SU-DHL-6 (cell line): ENCODE measurements around the gene RAB4B.
"Not testable (repeated sequence)": the region's sequence is repeated elsewhere in the genome, so short reads cannot be mapped to it uniquely, and the experiment has no call there.

Experiments used
- H2AFZ ChIP-seq: fragments of 200-600 bp; sonication (generic); 2 replicates; pipeline ENCODE4 v1.6.1; 2014; ENCODE audit warnings: low read depth, mild to moderate bottlenecking, moderate library complexity, mixed read lengths, antibody characterized with exemption, low read length; ENCODE audit not compliant: severe bottlenecking
- H3F3A ChIP-seq: fragments of 200-600 bp; shearing (Covaris generic); 2 replicates; pipeline ENCODE4 v1.6.0; 2016; ENCODE audit warnings: antibody characterized with exemption, mild to moderate bottlenecking; ENCODE audit not compliant: insufficient read depth
- H3K27ac ChIP-seq: fragments of 200-600 bp; sonication (generic); 2 replicates; pipeline ENCODE4 v1.5.1; 2016; ENCODE audit warnings: low read depth, mild to moderate bottlenecking, low read length, moderate library complexity, mixed read lengths
- H3K27me3 ChIP-seq: fragments of 200-600 bp; sonication (generic), shearing (Covaris generic); 2 replicates; pipeline ENCODE4 v1.6.0; 2014; ENCODE audit warnings: mild to moderate bottlenecking, low read length
- H3K36me3 ChIP-seq: fragments of 200-600 bp; sonication (generic); 2 replicates; pipeline ENCODE4 v1.6.1; 2014; ENCODE audit warnings: mild to moderate bottlenecking, low read length, mixed read lengths
- H3K4me2 ChIP-seq: fragments of 300-600, 200-600 bp; shearing (Covaris generic), sonication (generic); 2 replicates; pipeline ENCODE4 v1.6.0; 2014; ENCODE audit warnings: low read length, low read depth, mild to moderate bottlenecking; ENCODE audit not compliant: poor library complexity, severe bottlenecking
- H3K4me3 ChIP-seq: fragments of 200-600 bp; sonication (generic); 2 replicates; pipeline ENCODE4 v1.5.1; 2014; ENCODE audit warnings: antibody characterized with exemption, low read length, mild to moderate bottlenecking, mixed read lengths; ENCODE audit not compliant: insufficient read depth, poor library complexity, severe bottlenecking
- H3K79me2 ChIP-seq: fragments of 200-600 bp; sonication (generic); 2 replicates; pipeline ENCODE4 v1.6.1; 2014; ENCODE audit warnings: mild to moderate bottlenecking, low read length, moderate library complexity; ENCODE audit not compliant: insufficient read depth
- H3K9ac ChIP-seq: fragments of 200-600 bp; sonication (generic); 2 replicates; pipeline ENCODE4 v1.7.0; 2014; ENCODE audit warnings: mild to moderate bottlenecking, low read length
- H3K9me2 ChIP-seq: fragments of 200-600 bp; sonication (generic); replicated peaks from 2 replicates; pipeline ENCODE4 v1.6.1; 2014; ENCODE audit warnings: low read length; ENCODE audit not compliant: insufficient read depth
- H3K9me3 ChIP-seq: fragments of 200-600 bp; sonication (generic); 2 replicates; pipeline ENCODE4 v1.6.1; 2014; ENCODE audit warnings: low read length, mixed read lengths; ENCODE audit not compliant: insufficient read depth
- H4K20me1 ChIP-seq: fragments of 200-600 bp; sonication (generic); 2 replicates; pipeline ENCODE4 v1.6.1; 2014; ENCODE audit warnings: low read depth, mild to moderate bottlenecking, antibody characterized with exemption, low read length, moderate library complexity, mixed read lengths
- EZH2phosphoT487 ChIP-seq: fragments of 200-600 bp; sonication (generic), shearing (Covaris generic); conservative IDR thresholded peaks from 2 replicates; pipeline ENCODE4 v1.6.1; 2018; ENCODE audit warnings: mild to moderate bottlenecking, antibody characterized with exemption, low read length, moderate library complexity, mixed read lengths
- TF ChIP-seq, protein P1 (sequence below): fragments of 200-600 bp; sonication (generic); IDR thresholded peaks from one replicate; pipeline ENCODE4 v1.5.1; 2017; ENCODE audit warnings: antibody characterized with exemption, mild to moderate bottlenecking, low read length, moderate library complexity; ENCODE audit not compliant: insufficient read depth, poor library complexity, severe bottlenecking

RAB4B gene

DNA sequence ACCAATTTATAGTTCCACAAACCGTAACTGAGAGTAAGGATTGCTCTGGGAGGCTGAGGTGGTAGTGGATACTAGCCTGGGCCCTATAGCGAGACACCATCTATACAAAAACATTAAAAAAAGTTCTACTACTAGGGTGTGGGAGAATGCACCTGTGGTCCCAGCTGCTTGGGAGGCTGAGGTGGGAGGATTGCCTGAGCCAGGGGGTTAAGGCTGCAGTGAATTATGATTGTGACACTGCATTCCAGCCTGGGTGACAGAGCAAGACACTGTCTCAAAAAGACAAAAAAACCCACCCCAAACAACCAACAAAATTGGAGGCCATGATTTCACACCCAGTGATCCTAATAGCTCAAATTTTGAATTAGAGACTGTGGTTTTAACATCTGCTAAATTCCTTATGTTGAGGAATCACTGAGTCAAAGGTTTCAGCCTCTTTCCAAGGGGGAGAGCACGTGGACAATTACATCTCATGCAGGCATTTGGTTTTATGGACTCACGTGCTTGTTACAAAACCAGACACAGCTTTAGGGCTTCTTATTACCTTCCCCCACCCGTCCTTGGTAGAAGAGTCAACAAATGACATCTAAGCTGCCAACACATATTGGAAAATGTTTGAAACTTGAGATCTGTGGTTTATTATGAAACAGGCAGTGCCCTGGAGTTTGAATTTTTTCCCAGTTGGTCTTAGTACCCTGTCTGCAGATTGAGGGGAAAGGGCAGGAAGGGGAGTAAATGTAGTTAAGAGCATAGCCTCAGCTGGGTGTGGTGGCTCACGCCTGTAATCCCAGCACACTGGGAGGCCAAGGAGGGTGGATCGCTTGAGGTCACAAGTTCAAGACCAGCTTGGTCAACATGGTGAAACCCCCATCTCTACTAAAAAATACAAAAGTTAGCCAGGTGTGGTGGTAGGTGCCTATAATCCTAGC is 53.7 kb downstream of the RAB4B start:
- H3K27me3 ChIP-seq, result no peaks in the 10 kb centered on the region
- no peak overlapping the region for H3K4me2 ChIP-seq
- H3K79me2 ChIP-seq, result no peaks in the 10 kb centered on the region
- no peaks in the 10 kb centered on the region for H3K9me2 ChIP-seq
- no peak overlapping the region for H3K27ac ChIP-seq
- no peak overlapping the region for H3K9ac ChIP-seq
- no peaks in the 10 kb centered on the region for H4K20me1 ChIP-seq
- H3F3A ChIP-seq, result no peaks in the 10 kb centered on the region
- TF ChIP-seq, protein P1, sequence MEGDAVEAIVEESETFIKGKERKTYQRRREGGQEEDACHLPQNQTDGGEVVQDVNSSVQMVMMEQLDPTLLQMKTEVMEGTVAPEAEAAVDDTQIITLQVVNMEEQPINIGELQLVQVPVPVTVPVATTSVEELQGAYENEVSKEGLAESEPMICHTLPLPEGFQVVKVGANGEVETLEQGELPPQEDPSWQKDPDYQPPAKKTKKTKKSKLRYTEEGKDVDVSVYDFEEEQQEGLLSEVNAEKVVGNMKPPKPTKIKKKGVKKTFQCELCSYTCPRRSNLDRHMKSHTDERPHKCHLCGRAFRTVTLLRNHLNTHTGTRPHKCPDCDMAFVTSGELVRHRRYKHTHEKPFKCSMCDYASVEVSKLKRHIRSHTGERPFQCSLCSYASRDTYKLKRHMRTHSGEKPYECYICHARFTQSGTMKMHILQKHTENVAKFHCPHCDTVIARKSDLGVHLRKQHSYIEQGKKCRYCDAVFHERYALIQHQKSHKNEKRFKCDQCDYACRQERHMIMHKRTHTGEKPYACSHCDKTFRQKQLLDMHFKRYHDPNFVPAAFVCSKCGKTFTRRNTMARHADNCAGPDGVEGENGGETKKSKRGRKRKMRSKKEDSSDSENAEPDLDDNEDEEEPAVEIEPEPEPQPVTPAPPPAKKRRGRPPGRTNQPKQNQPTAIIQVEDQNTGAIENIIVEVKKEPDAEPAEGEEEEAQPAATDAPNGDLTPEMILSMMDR, result no peak
- no peak for TF ChIP-seq EZH2phosphoT487
- H3K36me3 ChIP-seq, result no peaks in the 10 kb centered on the region
- H3K4me3 ChIP-seq, result no peak overlapping the region
- no peaks in the 10 kb centered on the region for H3K9me3 ChIP-seq
- no peak overlapping the region for H2AFZ ChIP-seq

DNA sequence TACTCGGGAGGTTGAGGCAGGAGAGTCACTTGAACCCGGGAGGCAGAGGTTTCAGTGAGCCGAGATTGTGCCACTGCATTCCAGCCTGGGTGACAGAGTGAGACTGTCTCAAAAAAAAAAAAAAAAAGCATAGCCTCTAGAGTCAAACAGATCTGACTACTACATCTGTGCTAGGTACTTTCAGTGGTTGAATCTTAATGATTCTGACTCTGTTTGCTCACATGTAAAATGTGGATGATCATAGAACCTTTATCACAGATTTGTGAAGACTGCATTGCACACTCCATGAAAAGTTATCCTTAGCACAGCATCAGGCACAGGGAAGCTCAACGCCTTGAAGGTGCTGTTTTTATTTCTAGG is 54.4 kb downstream of the RAB4B start:
- H3K9me3 ChIP-seq, H3K9ac ChIP-seq, H3K27ac ChIP-seq: not testable (repeated sequence)

DNA sequence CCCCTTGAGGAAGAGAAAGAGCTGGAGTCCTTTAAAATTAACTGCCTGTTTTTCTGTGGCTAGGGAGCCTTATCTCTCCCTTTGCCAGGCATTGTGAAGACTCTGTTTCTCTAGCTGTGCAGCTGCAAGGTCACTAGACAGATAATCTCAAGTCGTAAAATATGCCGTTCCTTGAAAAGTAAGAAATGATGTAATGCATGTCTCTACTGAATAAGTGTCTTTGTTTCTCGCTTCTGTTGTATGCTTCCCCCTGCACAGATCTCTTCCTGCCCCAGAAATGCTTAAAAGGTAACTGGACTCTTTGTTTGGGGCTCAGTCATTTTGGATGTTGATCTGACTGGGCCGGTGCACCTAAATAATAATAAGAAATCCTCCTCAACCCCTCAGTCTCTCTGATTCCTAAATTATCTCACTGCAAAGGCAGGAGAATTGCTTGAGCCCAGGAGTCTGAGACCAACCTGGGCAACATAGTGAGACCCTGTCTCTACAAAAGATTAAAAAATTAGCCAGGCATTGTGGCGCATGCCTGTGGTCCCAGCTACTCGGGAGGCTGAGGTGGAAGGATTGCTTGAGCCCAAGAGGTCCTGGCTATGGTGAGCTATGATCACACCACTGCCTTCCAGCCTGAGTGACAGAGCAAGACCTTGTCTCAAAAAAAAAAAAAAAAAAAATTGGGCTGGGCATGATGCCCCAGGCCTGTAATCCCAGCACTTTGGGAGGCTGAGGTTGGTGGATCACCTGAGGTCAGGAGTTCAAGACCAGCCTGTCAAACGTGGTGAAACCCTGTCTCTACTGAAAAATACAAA is 55.9 kb downstream of the RAB4B start:
- not testable (repeated sequence) for H3F3A ChIP-seq, H3K79me2 ChIP-seq, H4K20me1 ChIP-seq, H3K9ac ChIP-seq, H3K4me2 ChIP-seq, H3K27ac ChIP-seq, H3K9me3 ChIP-seq, H3K9me2 ChIP-seq, H2AFZ ChIP-seq, H3K27me3 ChIP-seq, H3K4me3 ChIP-seq, H3K36me3 ChIP-seq

More for the DNA sequence above, 54.4 kb downstream of the RAB4B start:
- not testable (repeated sequence) for H2AFZ ChIP-seq, H3K9me2 ChIP-seq, H3K36me3 ChIP-seq, H3K4me2 ChIP-seq, H3K27me3 ChIP-seq, H3K4me3 ChIP-seq, H4K20me1 ChIP-seq, H3K79me2 ChIP-seq, H3F3A ChIP-seq

DNA sequence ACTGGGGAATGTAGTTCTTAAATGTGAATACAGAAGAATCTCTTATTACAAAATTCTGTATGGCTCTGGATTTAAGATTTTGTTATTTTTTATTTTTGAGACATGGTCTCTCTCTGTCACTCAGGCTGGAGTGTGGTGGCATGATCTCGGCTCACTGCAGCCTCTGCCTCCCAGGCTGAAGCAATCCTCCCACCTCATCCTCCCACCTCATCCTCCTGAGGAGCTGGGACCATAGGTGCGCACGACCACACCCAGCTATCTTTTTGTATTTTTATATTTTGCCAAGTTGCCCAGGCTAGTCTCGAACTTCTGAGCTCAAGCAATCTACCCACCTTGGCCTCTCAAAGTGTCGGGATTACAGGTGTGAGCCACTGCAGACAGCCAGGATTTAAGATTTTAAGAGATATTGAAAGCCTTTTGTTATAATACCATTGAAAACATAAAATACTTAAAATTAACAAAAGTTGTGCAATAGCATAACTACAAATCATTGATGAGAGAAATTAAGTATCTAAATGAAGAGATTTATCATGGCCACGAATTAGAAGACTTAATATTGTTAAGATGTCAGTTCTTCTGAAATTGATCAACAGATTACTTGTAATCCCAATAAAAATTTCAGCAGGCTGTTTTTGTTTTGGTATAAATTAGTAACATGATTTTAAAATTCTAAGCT is 58.8 kb downstream of the RAB4B start:
- Histone ChIP-seq H3K4me2 (no peak overlapping the region), H3K79me2 (no peaks in the 10 kb centered on the region), H3K4me3 (no peak overlapping the region), H3K36me3 (no peaks in the 10 kb centered on the region), H4K20me1 (no peaks in the 10 kb centered on the region), H3K9ac (no peak overlapping the region), H3K9me2 (no peaks in the 10 kb centered on the region), H3K9me3 (no peaks in the 10 kb centered on the region), H3K27ac (no peak overlapping the region), H2AFZ (no peak overlapping the region), H3F3A (no peaks in the 10 kb centered on the region), H3K27me3 (no peaks in the 10 kb centered on the region)
- TF ChIP-seq, protein P1, result no peak
- TF ChIP-seq EZH2phosphoT487, result no peak

DNA sequence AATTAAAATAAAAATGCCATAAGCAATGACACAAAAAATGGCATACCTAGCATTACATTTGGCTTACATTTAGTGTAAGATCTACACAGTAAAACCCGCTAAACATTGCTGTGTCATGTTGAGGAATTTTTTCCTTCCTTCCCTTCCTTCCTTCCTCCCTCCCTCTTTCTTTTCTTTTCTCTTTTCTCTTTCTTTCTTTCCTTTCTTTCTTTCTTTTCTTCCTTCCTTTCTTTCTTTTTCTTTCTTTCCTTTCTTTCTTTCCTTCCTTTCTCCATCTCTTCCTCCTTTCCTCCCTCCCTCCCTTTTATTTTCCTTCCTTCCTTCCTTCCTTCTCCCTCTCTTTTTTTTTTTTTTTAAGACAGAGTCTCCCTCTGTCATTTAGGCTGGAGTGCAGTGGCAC is 60.4 kb downstream of the RAB4B start:
- H3F3A ChIP-seq, H3K9me2 ChIP-seq, H3K4me3 ChIP-seq, H3K9me3 ChIP-seq, H3K4me2 ChIP-seq, H3K9ac ChIP-seq, H3K36me3 ChIP-seq, H4K20me1 ChIP-seq, H3K27ac ChIP-seq, H2AFZ ChIP-seq, H3K79me2 ChIP-seq, H3K27me3 ChIP-seq: not testable (repeated sequence)

DNA sequence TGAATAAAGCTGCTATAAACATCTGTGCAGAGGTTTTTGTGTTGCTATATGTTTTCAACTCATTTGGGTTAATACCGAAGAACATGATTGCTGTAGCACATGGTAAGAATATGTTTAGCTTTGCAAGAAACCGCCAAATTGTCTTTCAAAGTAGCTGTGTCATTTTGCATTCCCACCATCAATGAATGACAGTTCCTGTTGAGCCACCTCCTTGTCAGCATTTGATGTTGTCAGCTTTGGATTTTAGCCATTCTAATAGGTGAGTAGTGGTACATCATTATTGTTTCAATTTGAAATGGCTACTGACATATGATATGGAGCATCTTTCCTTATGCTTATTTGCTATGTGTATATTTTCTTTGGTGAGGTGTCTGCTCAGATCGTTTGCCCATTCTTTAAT is 64.0 kb downstream of the RAB4B start:
- not testable (repeated sequence) for H4K20me1 ChIP-seq, H3K79me2 ChIP-seq, H2AFZ ChIP-seq, H3K27me3 ChIP-seq, H3K36me3 ChIP-seq, H3K27ac ChIP-seq, H3K4me2 ChIP-seq, H3K4me3 ChIP-seq, H3K9me3 ChIP-seq, H3F3A ChIP-seq, H3K9me2 ChIP-seq, H3K9ac ChIP-seq
